ENCODE results near the gene OPCML. TPM values are rescaled to one million over a fixed set of nuclear protein-coding genes. Genes with fewer than 3 reads are reported as not detected.

OPCML gene
- total RNA-seq, 1 donor from 2014 or later: 0.10 TPM

- no peak for DNase-seq (ENCODE audit: low spot score)
Observed at GRCh38 chr11:133072858-133073582, 459.3 kb downstream of the OPCML start.

DNA sequence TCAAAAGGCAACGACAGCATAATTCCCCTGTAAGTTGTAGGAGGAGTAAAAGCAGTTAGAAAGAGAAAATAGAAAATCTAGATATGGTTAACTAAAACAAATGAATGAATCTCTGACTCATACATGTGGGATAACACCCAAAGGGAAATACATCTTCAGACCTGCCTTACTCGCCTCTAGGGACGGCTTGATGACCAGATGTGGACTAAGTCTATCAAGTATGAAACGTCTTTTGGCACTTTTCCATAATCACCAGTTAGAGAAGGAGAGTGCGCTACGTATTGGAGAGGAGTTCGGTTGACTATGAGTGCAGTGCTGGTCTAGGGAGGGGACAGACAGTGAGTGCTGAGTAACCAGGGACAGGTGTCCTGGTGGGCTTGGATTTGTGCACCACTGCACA lies 459.9 kb downstream of the OPCML start:
- DNase-seq (ENCODE audit: low spot score): no peak

DNA sequence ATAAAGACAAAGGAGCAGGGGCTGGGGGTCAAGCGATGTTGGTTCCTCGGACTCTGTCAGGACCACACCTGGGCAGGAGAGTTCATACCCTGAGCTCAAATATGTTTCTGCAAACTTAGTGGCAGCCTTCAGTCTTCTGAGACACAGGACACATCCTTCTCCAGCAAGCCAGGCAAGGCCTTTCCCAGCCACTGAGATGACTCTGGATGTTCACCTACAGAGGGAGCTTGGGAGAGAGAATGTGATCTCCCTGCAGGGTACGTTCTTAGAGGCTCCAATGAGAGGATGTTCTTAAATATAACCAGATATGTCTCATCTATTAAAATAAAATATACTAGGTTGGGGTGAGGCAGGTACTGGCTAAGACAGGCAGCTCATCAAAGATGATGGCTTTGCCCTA lies 461.5 kb downstream of the OPCML start:
- DNase-seq (ENCODE audit: low spot score): no peak

GRCh38 chr11:133070021-133070713 lies 462.1 kb downstream of the OPCML start:
- DNase-seq (ENCODE audit: low spot score): no peak

DNA sequence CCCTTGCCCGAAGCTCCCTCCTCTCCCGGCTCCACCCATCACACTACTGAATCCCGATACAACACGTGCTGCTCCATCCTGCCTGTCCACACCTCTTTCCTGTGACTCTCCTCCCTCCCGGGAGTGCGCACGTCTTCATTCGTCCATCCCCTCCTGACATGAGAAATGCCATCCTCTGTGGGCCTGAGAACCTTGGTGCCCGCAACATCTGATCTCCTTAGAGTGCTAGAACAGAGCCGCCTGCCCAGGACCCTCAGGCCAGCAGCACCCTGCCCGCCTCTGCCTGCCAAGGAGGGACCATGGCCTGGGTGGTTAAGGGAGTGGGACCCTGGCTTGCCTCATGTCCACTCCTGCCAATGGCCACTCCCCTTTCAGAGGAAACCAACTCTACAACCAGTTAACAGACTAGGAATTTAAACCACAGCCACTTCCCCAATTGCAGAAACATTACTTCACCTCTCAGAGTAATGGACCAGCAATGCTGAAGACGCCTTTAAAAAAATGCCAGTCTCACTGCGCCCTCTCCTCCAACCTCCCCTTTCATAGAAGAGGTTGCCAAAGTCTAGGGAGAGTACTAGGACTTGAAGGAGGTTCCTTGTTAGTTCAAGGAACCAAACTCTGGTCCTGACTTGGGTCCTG lies 466.3 kb downstream of the OPCML start:
- DNase-seq (ENCODE audit: low spot score): no peak

DNA sequence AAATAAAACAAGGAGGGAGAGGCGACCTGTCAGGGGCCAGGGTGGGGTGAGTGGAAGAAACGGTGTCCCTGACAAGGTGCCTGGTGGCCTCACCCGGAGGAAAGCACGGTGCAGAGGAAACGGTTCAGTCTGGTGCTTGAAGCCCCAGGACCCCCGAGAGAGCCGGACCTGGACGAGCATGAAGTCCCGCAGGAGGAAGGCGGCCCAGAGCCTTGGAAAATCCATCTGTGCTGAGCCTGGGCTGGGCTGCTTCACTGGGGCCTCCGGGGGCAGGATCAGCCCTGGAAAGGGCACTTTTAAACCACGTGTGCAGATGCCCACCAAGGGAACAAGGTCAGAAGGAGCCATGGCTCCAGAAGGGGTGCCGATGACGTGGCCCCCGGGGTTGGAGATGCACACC lies 467.3 kb downstream of the OPCML start:
- DNase-seq (ENCODE audit: low spot score): no peak

GRCh38 chr11:133064152-133064877 lies 468.0 kb downstream of the OPCML start:
- peak; percentile 72 for DNase-seq (ENCODE audit: low spot score)

DNA sequence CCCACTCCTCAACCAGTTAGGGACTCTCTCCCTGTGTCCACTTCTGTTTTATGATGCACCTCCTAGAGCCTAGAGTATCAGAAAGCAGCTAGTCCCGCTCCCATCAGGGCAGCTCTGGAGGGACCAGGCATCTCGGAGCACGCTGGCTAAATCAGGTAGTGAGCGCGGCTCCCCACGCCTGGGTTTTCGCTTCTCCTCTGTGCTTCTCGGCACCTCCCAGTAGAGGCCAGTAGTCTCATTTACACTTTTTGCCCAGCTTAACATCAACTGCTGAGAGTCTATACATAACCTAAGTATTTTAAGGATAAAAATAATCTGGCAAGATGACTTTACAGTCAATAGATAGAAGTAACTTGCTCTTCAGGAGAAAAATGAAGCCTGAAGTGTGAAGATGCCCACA lies 473.8 kb downstream of the OPCML start:
- DNase-seq (ENCODE audit: low spot score): no peak

- DNase-seq (ENCODE audit: low spot score): no peak
Observed at GRCh38 chr11:133053124-133053776, 479.1 kb downstream of the OPCML start.

DNA sequence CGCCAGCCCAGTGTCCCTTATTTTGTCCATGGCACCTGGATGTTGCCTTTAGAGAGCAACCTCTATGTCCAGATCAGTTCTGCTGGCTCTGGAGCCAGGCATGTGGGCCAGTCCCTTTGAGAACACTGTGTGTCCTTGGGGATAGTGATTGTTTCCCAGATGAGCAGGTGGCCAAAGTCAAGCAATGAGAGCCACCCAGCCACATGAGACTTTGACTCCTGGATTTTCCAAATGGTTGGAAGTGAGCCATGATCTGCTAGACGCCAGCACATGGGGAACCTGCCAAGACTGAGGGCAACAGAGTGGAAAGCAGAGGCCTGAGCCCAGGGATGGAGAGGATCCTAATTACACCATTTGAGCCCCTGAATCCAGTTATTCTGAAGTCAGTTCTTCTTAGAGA lies 479.8 kb downstream of the OPCML start:
- no peak for DNase-seq (ENCODE audit: low spot score)

DNA sequence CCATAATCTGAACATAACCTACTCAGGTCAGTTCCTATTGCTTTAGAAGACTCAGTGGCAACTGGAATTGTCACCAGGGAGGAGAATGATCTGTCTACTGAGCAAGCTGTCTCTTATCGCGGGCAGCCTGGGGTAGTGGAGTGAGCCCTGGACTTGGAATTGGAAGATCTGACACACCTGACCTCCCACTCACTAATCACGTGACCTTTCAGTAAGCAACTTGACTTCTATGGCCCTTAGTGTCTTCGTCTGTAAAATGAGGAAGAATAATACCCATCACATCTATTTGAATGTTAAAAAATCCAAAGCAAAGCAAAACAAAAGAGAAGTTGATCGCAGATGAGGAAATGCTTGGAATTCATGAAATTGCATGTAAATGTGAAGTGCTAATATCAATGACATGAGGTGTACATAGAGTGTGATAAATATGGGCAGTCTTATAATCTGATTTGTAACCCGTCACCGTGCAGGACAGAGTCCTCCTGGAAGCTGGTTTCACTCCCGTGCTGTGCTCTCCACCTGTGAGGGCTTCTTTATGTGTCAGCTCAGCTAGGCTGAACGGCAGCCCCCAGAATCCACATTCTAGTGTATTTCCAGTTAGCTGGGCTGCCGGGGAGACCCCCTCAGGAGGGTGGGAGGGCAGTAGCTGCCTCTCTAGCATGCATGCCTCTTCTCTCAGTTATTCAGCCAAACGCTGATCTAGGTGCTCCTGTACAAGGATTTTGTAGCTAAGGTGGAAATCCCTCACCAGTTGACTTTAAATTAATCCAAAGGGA lies 482.9 kb downstream of the OPCML start:
- no peak for DNase-seq (ENCODE audit: low spot score)

DNA sequence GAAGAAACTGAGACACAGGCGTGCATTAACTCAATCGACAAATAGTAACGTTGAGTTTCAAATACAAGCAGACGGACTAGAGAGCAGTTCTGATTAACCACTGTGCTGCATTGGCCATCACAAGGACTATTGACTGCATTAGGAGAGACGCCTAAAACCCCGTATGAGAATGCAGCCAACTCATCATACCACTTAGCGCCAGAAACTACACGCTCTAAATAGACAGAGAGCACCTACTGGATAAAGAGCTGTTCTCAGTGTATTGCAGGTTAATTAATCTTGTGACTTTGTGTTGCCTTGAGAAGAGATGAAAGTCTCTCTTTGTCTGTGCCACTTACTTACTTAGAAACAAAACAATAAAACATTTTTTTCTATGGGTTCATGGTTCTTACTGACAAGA lies 484.0 kb downstream of the OPCML start:
- DNase-seq (ENCODE audit: low spot score): no peak

DNA sequence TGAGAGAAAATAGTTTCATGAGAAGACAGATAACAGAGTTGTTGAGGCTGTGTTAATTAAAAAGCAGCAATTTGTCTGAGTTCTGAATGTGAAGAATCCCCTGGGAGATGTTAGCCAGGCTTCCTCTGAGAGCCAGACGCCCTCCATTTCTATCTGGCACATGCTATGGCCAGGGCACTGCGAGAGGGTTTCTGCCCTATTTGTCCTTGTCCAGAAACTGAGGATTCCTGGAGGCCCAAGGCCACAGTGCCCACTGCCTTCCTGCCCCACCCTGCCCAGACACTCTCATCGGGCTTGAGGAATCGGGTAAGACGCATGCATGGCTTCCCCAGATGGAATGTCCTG lies 484.6 kb downstream of the OPCML start:
- no peak for DNase-seq (ENCODE audit: low spot score)

GRCh38 chr11:133047036-133047770 lies 485.1 kb downstream of the OPCML start:
- no peak for DNase-seq (ENCODE audit: low spot score)

DNA sequence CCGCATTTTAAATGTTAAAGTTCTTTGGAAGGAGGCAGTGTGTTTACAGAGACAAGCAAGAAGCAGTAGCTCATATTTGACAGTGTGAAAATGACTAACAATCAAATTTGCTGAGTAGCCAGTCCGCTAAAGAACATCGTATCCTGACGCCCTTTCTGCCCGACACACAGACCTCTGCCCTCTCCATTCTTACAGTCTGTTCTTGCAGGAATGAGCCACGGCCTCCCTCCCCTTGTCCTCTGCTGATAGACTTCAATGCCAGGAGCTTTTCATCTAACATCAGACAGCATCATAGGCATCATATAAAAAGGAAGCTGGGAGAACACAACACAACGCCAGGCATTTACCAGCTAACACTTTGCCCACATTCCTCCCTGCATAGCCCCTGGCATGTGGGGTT lies 486.0 kb downstream of the OPCML start:
- DNase-seq (ENCODE audit: low spot score): no peak

DNA sequence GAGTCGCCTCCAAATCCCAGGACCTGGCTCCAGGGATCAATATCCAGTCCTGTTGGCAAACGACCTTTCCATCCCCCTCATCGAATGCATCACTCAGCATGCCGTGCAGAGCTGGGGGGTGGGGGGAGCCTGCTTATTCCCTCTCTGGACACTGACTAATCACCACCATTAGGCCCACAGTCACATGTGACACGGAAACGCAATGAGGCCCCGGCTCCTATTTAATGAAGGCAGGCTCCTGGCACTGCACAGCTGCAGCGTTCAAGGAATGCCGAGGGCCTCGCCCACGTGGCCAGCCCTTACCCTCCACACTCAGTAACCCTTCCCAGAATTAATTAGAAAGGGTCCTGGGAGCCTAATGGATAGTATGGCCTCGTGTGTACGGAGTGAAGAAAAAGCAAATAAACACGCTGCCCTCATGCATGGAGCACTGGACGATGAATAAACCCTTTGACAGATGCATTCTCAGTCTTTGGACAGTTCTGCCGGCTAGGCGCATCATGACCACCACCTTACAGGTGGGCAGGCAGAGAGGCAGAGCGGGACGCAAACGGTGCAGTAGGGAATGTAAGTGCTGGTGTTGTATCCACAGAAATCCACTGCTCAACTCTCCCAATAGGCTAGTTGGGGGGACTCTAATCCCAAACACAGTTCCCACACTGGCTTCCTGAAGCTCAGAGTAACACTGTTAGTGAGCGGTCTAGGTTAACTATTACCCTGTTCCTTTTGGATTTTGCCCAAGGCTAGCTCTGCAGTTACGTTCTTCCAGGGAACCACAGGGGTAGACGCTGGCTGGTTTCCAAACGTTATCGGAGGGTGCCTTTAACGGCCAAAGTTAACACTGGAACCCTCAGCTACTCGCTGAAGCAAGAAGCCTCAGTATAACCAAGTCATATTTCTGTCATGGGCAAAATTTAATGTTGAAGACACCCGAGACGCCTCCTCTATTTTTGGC lies 490.1 kb downstream of the OPCML start:
- no peak for DNase-seq (ENCODE audit: low spot score)

GRCh38 chr11:133041181-133041580 lies 491.1 kb downstream of the OPCML start:
- DNase-seq (ENCODE audit: low spot score): no peak

- no peak for DNase-seq (ENCODE audit: low spot score)
Observed at GRCh38 chr11:133040289-133040900, 491.9 kb downstream of the OPCML start.

GRCh38 chr11:133038850-133039249 lies 493.5 kb downstream of the OPCML start:
- DNase-seq (ENCODE audit: low spot score): no peak
